MCF 10A (cell line): ENCODE data around the gene C19orf12. TPM values are rescaled to one million over a fixed set of nuclear protein-coding genes. Genes with fewer than 3 reads are reported as not detected.

Source experiments
- BruUV-seq: library from RNA; stranded (reverse); fragments of 400-500 nt; replicated peaks from 2 replicates; lab custom pipeline; 2021; lab: Mats Ljungman, UMichigan
- CTCF ChIA-PET: fragments of 300-600 bp; sonication (Branson Sonifier 250); formaldehyde crosslinking; extraction: SDS; loops from one replicate; lab custom pipeline; 2021; ENCODE audit warnings: antibody characterized with exemption, inconsistent platforms; lab: Yijun Ruan, JAX
- POLR2A ChIA-PET: fragments of 300-600, 350-650 bp; sonication (Branson Sonifier 250); formaldehyde crosslinking; extraction: SDS; loops from one replicate; lab custom pipeline; 2020; ENCODE audit warnings: antibody characterized with exemption, inconsistent platforms; lab: Yijun Ruan, JAX
- DNase-seq: peaks from one replicate; pipeline ENCODE4 v3.0.0-alpha.2; 2018; ENCODE audit not compliant: unreplicated experiment
- H3K27ac Mint-ChIP-seq: one replicate; pipeline ENCODE4 v1.8.0; 2022; ENCODE audit warnings: mild to moderate bottlenecking, low read depth, mixed read lengths; ENCODE audit not compliant: unreplicated experiment
- H3K27me3 Mint-ChIP-seq: one replicate; pipeline ENCODE4 v1.8.0; 2022; ENCODE audit warnings: mixed read lengths; ENCODE audit not compliant: insufficient read depth, unreplicated experiment
- H3K36me3 Mint-ChIP-seq: one replicate; pipeline ENCODE4 v1.8.0; 2022; ENCODE audit warnings: mild to moderate bottlenecking, moderate library complexity, mixed read lengths; ENCODE audit not compliant: insufficient read depth, unreplicated experiment
- H3K4me1 Mint-ChIP-seq: one replicate; pipeline ENCODE4 v1.8.0; 2022; ENCODE audit warnings: mixed read lengths; ENCODE audit not compliant: insufficient read depth, unreplicated experiment
- H3K4me3 Mint-ChIP-seq: one replicate; pipeline ENCODE4 v1.8.0; 2022; ENCODE audit warnings: mild to moderate bottlenecking, moderate library complexity, mixed read lengths; ENCODE audit not compliant: unreplicated experiment
- H3K9me3 Mint-ChIP-seq: one replicate; pipeline ENCODE4 v1.8.0; 2022; ENCODE audit warnings: mixed read lengths; ENCODE audit not compliant: unreplicated experiment
- CTCF ChIP-seq: fragments of 200-600 bp; IDR thresholded peaks from one replicate; pipeline ENCODE4 v1.8.0; 2022; ENCODE audit warnings: antibody characterized with exemption, mild to moderate bottlenecking; ENCODE audit not compliant: unreplicated experiment
- intact Hi-C: fragments of 100-400 bp; cut with micrococcal nuclease; formaldehyde crosslinking; loops from 2 replicates; pipeline ENCODE4 v1.14.1; 2022
- total RNA-seq: library from RNA; stranded (reverse); gene quantifications from 2 replicates; pipeline ENCODE4 v1.2.3, GENCODE V29; 2022

C19orf12 gene
- total RNA-seq, 1 experiment from 2014 or later = 21.6 TPM

- BruUV-seq = no TSS peak
- no peak for TF ChIP-seq CTCF
- no peak overlapping the region for H3K4me3 Mint-ChIP-seq
- H3K36me3 Mint-ChIP-seq = no peaks in the 10 kb centered on the region
- DNase-seq = no peak
- no peaks in the 10 kb centered on the region for H3K27me3 Mint-ChIP-seq
- ChIA-PET CTCF (interaction anchor here (0.6 kb wide), 2 partner anchors 33 to 83 kb away, joined by 3 read pairs; no protein-coding TSS in a partner anchor), POLR2A (interaction anchor here (0.6 to 1.4 kb wide), 3 partner anchors 13 to 1774 kb away, joined by 3 to 5 read pairs (median 4); partner anchors contain the start of gene POP4)
- H3K4me1 Mint-ChIP-seq = peaks cover 14% of the 10 kb centered on the region
- intact Hi-C loops = no loop called here
- no peaks in the 10 kb centered on the region for H3K9me3 Mint-ChIP-seq
- peak overlapping the region; percentile 25 for H3K27ac Mint-ChIP-seq
Measured at GRCh38 chr19:29681422-29682235, 33.4 kb downstream of the C19orf12 start.

GRCh38 chr19:29680937-29681336, 34.1 kb downstream of the C19orf12 start:
- no peak overlapping the region for H3K4me3 Mint-ChIP-seq
- no peaks in the 10 kb centered on the region for H3K27me3 Mint-ChIP-seq
- H3K36me3 Mint-ChIP-seq = no peaks in the 10 kb centered on the region
- peak overlapping the region; percentile 25 for H3K27ac Mint-ChIP-seq
- peaks cover 9% of the 10 kb centered on the region for H3K4me1 Mint-ChIP-seq
- no peaks in the 10 kb centered on the region for H3K9me3 Mint-ChIP-seq
- DNase-seq = no peak
- ChIA-PET POLR2A (interaction anchor here (0.6 to 1.4 kb wide), 3 partner anchors 13 to 1774 kb away, joined by 3 to 5 read pairs (median 4); partner anchors contain the start of gene POP4), CTCF (interaction anchor here (0.6 kb wide), 1 partner anchor 83 kb away, joined by 3 read pairs; no protein-coding TSS in a partner anchor)
- no peak for TF ChIP-seq CTCF
- intact Hi-C loops = no loop called here
- no TSS peak for BruUV-seq

- Mint-ChIP-seq H3K36me3 (no peaks in the 10 kb centered on the region), H3K4me3 (no peak overlapping the region), H3K27me3 (no peaks in the 10 kb centered on the region), H3K27ac (no peak overlapping the region), H3K4me1 (peaks cover 7% of the 10 kb centered on the region), H3K9me3 (no peaks in the 10 kb centered on the region)
- BruUV-seq = no TSS peak
- CTCF ChIA-PET = no interaction called here
- POLR2A ChIA-PET = interaction anchor here (1.1 kb wide), 1 partner anchor 14 kb away, joined by 3 read pairs; no protein-coding TSS in a partner anchor
- no peak for DNase-seq
- no peak for TF ChIP-seq CTCF
- intact Hi-C loops = no loop called here
Measured at GRCh38 chr19:29680447-29680846, 34.6 kb downstream of the C19orf12 start.

- Mint-ChIP-seq H3K27me3 (no peaks in the 10 kb centered on the region), H3K4me1 (no peaks in the 10 kb centered on the region), H3K27ac (no peak overlapping the region), H3K9me3 (no peaks in the 10 kb centered on the region), H3K36me3 (no peaks in the 10 kb centered on the region), H3K4me3 (no peak overlapping the region)
- POLR2A ChIA-PET = no interaction called here
- BruUV-seq = no TSS peak
- intact Hi-C loops = no loop called here
- no peak for DNase-seq
- no peak for TF ChIP-seq CTCF
- CTCF ChIA-PET = no interaction called here
Measured at GRCh38 chr19:29679598-29680210, 35.4 kb downstream of the C19orf12 start.
